Glutamatergic neuron (in vitro differentiated cells): ENCODE results near the gene APOB. TPM values are rescaled to one million over a fixed set of nuclear protein-coding genes. Genes with fewer than 3 reads are reported as not detected.

ENCODE experiments used
- DNase-seq: peaks from one replicate; pipeline ENCODE4 v3.0.0; 2022
- H3K27ac Mint-ChIP-seq: one replicate; pipeline ENCODE4 v1.8.0; 2020; ENCODE audit warnings: mild to moderate bottlenecking, mixed read lengths, inconsistent platforms; ENCODE audit not compliant: unreplicated experiment
- H3K27me3 Mint-ChIP-seq: one replicate; pipeline ENCODE4 v1.8.0; 2020; ENCODE audit warnings: mild to moderate bottlenecking, moderate library complexity, mixed read lengths, inconsistent platforms; ENCODE audit not compliant: unreplicated experiment
- H3K36me3 Mint-ChIP-seq: one replicate; pipeline ENCODE4 v1.8.0; 2020; ENCODE audit warnings: mild to moderate bottlenecking, mixed read lengths, inconsistent platforms; ENCODE audit not compliant: unreplicated experiment
- H3K4me1 Mint-ChIP-seq: one replicate; pipeline ENCODE4 v1.8.0; 2020; ENCODE audit warnings: mild to moderate bottlenecking, low read depth, mixed read lengths, inconsistent platforms; ENCODE audit not compliant: unreplicated experiment
- H3K4me3 Mint-ChIP-seq: one replicate; pipeline ENCODE4 v1.8.0; 2020; ENCODE audit warnings: mild to moderate bottlenecking, mixed read lengths, inconsistent platforms; ENCODE audit not compliant: unreplicated experiment
- H3K9me3 Mint-ChIP-seq: one replicate; pipeline ENCODE4 v1.8.0; 2020; ENCODE audit warnings: mild to moderate bottlenecking, moderate library complexity, mixed read lengths, inconsistent platforms; ENCODE audit not compliant: unreplicated experiment
- CTCF ChIP-seq: fragments of 200-600 bp; sonication (generic); IDR thresholded peaks from one replicate; pipeline ENCODE4 v1.5.0; 2021; ENCODE audit not compliant: partially characterized antibody, unreplicated experiment
- total RNA-seq: library from RNA; stranded (reverse); fragmentation: NEBNext Ultra II Directional; extraction: Animal tissue kit (Norgen Biotek cat#: 25700); gene quantifications from one replicate; pipeline ENCODE4 v1.2.1, GENCODE V29; 2021; ENCODE audit not compliant: unreplicated experiment

The APOB gene
- total RNA-seq, 1 donor from 2014 or later = not detected

GRCh38 chr2:20989404-20989803 lies 54.5 kb downstream of the APOB start:
- no peak for TF ChIP-seq CTCF
- Mint-ChIP-seq H3K9me3 (peaks cover 3% of the 10 kb centered on the region), H3K4me1 (peaks cover 4% of the 10 kb centered on the region), H3K36me3 (no peaks in the 10 kb centered on the region), H3K4me3 (no peak overlapping the region), H3K27ac (no peak overlapping the region), H3K27me3 (peaks cover 5% of the 10 kb centered on the region)
- DNase-seq = no peak

GRCh38 chr2:20988905-20989304 lies 55.0 kb downstream of the APOB start:
- no peak for DNase-seq

GRCh38 chr2:20986024-20986939 lies 57.6 kb downstream of the APOB start:
- Mint-ChIP-seq H3K27me3 (peaks cover 3% of the 10 kb centered on the region), H3K4me1 (peaks cover 4% of the 10 kb centered on the region), H3K9me3 (peaks cover 1% of the 10 kb centered on the region), H3K27ac (no peak overlapping the region), H3K36me3 (no peaks in the 10 kb centered on the region), H3K4me3 (no peak overlapping the region)
- no peak for TF ChIP-seq CTCF
- DNase-seq = no peak

More at GRCh38 chr2:20988905-20989304, 55.0 kb downstream of the APOB start:
- Mint-ChIP-seq H3K36me3 (no peaks in the 10 kb centered on the region), H3K9me3 (peaks cover 3% of the 10 kb centered on the region), H3K4me1 (peaks cover 4% of the 10 kb centered on the region), H3K4me3 (no peak overlapping the region), H3K27me3 (peaks cover 5% of the 10 kb centered on the region), H3K27ac (no peak overlapping the region)
- TF ChIP-seq CTCF = no peak

GRCh38 chr2:20985062-20985461 lies 58.8 kb downstream of the APOB start:
- TF ChIP-seq CTCF = no peak
- Mint-ChIP-seq H3K4me3 (no peak overlapping the region), H3K9me3 (peaks cover 1% of the 10 kb centered on the region), H3K27me3 (no peaks in the 10 kb centered on the region), H3K27ac (no peak overlapping the region), H3K36me3 (no peaks in the 10 kb centered on the region), H3K4me1 (no peaks in the 10 kb centered on the region)
- DNase-seq = no peak

- no peak for TF ChIP-seq CTCF
- H3K27me3 Mint-ChIP-seq = no peaks in the 10 kb centered on the region
- DNase-seq = no peak
- no peaks in the 10 kb centered on the region for H3K36me3 Mint-ChIP-seq
- no peaks in the 10 kb centered on the region for H3K4me1 Mint-ChIP-seq
- H3K4me3 Mint-ChIP-seq = no peak overlapping the region
- no peak overlapping the region for H3K27ac Mint-ChIP-seq
- peaks cover 1% of the 10 kb centered on the region for H3K9me3 Mint-ChIP-seq
Observed at GRCh38 chr2:20984408-20984807, 59.5 kb downstream of the APOB start.
